ENCODE results near the gene SUSD4.

The SUSD4 gene

GRCh38 chr1:223244366-223245103 lies 119.4 kb downstream of the SUSD4 start:
- no peak for TF ChIP-seq CTCF (IDR thresholded peaks at IDR 0.05; ENCODE audit: borderline replicate concordance, insufficient read depth, low read depth, low read length)
- H3K4me3 ChIP-seq (ENCODE audit: low read depth, low read length) = no peak overlapping the region

GRCh38 chr1:223243441-223244050 lies 120.4 kb downstream of the SUSD4 start:
- H3K4me3 ChIP-seq (ENCODE audit: low read depth, low read length) = no peak overlapping the region
- no peak for TF ChIP-seq CTCF (IDR thresholded peaks at IDR 0.05; ENCODE audit: borderline replicate concordance, insufficient read depth, low read depth, low read length)

DNA sequence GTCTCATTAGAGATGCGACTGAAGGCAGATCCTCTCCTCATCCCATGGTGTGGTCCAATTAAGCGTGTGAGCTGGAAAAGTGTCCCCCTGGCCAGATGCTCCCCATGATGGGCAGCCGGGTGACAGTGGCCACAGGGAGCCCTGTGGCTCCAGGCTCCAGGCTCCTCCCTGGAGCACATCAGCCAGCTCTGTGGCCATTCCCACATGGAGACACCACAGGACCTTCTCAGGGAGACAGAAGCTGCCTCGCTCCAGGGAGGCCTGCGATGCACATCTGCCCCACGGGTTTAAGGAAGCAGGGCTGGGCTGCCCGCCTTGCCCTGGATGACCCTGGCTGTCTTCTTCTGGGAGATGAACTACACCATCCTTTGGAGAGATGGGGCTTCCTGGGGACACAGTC lies 121.0 kb downstream of the SUSD4 start:
- H3K4me3 ChIP-seq (ENCODE audit: low read depth, low read length) = no peak overlapping the region
- TF ChIP-seq CTCF (IDR thresholded peaks at IDR 0.05; ENCODE audit: borderline replicate concordance, insufficient read depth, low read depth, low read length) = no peak

DNA sequence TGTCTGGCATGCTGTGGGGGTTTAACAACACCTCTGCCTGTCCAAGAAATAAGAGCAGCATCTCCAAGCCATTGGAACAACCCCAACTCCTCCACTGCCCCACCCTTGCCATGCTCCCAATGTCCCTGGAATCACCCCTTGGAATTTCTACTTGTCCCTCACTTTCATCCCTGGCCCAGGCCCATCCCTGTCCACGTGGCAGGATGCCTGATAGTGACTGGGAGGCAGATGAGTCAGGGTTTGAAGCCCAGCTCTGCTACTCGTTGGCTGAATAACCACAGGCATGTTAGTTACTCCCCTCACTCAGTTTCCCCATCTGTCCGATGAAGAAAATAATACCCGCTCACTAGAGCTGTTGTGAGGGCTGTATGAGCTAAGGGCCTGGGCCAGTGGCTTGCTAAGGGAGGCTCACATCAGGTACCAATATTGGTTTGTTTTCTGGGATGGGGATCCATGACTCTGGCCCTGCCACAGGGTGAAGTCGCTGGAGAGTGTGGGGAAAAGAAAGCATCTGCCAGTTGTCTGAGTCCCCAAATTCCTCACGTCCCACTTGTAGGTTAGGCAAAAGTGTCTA lies 121.5 kb downstream of the SUSD4 start:
- no peak for TF ChIP-seq CTCF (IDR thresholded peaks at IDR 0.05; ENCODE audit: borderline replicate concordance, insufficient read depth, low read depth, low read length)
- no peak overlapping the region for H3K4me3 ChIP-seq (ENCODE audit: low read depth, low read length)

GRCh38 chr1:223240122-223240521 lies 123.9 kb downstream of the SUSD4 start:
- no peak for TF ChIP-seq CTCF (IDR thresholded peaks at IDR 0.05; ENCODE audit: borderline replicate concordance, insufficient read depth, low read depth, low read length)
- H3K4me3 ChIP-seq (ENCODE audit: low read depth, low read length) = no peak overlapping the region

GRCh38 chr1:223235091-223235490 lies 128.9 kb downstream of the SUSD4 start:
- TF ChIP-seq CTCF (IDR thresholded peaks at IDR 0.05; ENCODE audit: borderline replicate concordance, insufficient read depth, low read depth, low read length) = no peak
- H3K4me3 ChIP-seq (ENCODE audit: low read depth, low read length) = no peak overlapping the region

GRCh38 chr1:223234534-223234933 lies 129.4 kb downstream of the SUSD4 start:
- TF ChIP-seq CTCF (IDR thresholded peaks at IDR 0.05; ENCODE audit: borderline replicate concordance, insufficient read depth, low read depth, low read length) = no peak
- H3K4me3 ChIP-seq (ENCODE audit: low read depth, low read length) = no peak overlapping the region
